Measurements from ENCODE around the gene ACTN1.

DNA sequence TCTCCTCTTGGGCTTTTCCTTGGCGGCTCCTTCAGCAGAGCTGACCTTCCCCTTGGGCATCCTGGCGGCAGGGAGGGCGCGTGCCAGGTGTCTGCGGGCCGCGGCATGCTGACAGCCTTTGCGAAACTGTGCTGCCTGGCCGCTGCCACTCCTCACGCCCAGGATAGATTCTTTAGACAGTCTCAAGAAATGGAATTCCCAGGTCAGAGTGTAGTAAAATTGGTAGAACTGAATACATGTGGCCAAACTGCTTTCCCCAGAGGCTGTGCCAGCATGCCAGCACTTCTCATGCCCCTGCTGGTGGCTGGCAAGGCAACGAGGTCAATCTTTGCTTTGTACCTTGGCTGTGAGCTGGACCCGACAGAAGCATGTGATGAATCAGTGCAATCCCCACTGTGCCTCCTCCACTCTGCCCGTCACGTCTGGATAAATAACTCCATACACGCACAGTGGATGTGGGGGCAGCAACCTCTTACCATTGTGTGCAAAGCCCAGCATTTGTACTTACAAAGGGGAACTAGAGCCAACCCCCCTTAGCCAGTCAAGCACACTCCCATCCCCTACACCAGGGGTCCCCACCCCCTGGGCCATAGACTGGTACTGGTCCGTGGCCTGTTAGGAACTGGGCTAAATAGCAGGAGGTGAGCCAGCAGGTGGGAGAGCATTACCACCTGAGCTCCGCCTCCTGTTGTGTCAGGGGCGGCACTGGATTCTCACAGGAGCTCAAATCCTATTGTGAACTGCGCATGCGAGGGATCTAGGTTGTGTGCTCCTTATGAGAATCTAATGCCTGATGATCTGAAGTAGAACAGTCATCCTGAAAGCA is 90.9 kb downstream of the ACTN1 start:
- TF ChIP-seq, protein P1, sequence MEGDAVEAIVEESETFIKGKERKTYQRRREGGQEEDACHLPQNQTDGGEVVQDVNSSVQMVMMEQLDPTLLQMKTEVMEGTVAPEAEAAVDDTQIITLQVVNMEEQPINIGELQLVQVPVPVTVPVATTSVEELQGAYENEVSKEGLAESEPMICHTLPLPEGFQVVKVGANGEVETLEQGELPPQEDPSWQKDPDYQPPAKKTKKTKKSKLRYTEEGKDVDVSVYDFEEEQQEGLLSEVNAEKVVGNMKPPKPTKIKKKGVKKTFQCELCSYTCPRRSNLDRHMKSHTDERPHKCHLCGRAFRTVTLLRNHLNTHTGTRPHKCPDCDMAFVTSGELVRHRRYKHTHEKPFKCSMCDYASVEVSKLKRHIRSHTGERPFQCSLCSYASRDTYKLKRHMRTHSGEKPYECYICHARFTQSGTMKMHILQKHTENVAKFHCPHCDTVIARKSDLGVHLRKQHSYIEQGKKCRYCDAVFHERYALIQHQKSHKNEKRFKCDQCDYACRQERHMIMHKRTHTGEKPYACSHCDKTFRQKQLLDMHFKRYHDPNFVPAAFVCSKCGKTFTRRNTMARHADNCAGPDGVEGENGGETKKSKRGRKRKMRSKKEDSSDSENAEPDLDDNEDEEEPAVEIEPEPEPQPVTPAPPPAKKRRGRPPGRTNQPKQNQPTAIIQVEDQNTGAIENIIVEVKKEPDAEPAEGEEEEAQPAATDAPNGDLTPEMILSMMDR (IDR thresholded peaks at IDR 0.05; ENCODE audit: low read length) = no peak
- no peak for TF ChIP-seq EZH2 (IDR thresholded peaks at IDR 0.05; ENCODE audit: borderline replicate concordance, low read length)
